Gastroesophageal sphincter (tissue), 4 donors: Measurements from ENCODE around the gene IL36B. TPM values are rescaled to one million over a fixed set of nuclear protein-coding genes. Genes with fewer than 3 reads are reported as not detected.

Experiments used
- ATAC-seq: fragments of 150-250 bp; one replicate; pipeline ENCODE4 v1.9.1; 2016; ENCODE audit warnings: mild to moderate bottlenecking, moderate library complexity
- H3K27ac ChIP-seq, 4 donors: fragments of 200-600 bp; sonication (generic) in 3 of 4; 1 replicate in 3 of 4; 2 replicates in 1 of 4; pipeline ENCODE4 v1.5.1; 2016 to 2019
- H3K27me3 ChIP-seq: fragments of 200-600 bp; sonication (generic); one replicate; pipeline ENCODE4 v1.5.1; 2019
- H3K36me3 ChIP-seq, 2 donors: fragments of 200-600 bp; sonication (generic); one replicate each; pipeline ENCODE4 v1.5.1; 2019; ENCODE audit warnings: control low read depth in 1 of 2
- H3K4me1 ChIP-seq, 3 donors: fragments of 200-600 bp; sonication (generic); 1 replicate in 2 of 3; 2 replicates in 1 of 3; pipeline ENCODE4 v1.5.1; 2016 to 2019; ENCODE audit warnings: control low read depth in 2 of 3
- H3K4me3 ChIP-seq, 2 donors: fragments of 200-600 bp; sonication (generic); one replicate each; pipeline ENCODE4 v1.5.1; 2019; ENCODE audit warnings: mild to moderate bottlenecking in 1 of 2, moderate library complexity in 1 of 2
- H3K9me3 ChIP-seq, 3 donors: fragments of 200-600 bp; sonication (generic); one replicate each; pipeline ENCODE4 v1.5.1; 2017 to 2019; ENCODE audit warnings: control low read depth in 2 of 3
- CTCF ChIP-seq, 4 experiments: fragments of 200-600 bp in 2 of 4; fragments of 450-650 bp in 2 of 4; sonication (generic) in 1 of 4; IDR thresholded peaks; one replicate each; pipeline ENCODE4 v1.5.1; 2017 to 2019; ENCODE audit warnings: antibody characterized with exemption in 4 of 4, mild to moderate bottlenecking in 2 of 4, moderate library complexity in 2 of 4
- EP300 ChIP-seq: sonication (generic); formaldehyde crosslinking; IDR thresholded peaks from one replicate; pipeline ENCODE4 v1.6.1; 2017; ENCODE audit warnings: antibody characterized with exemption, mild to moderate bottlenecking
- POLR2A ChIP-seq, 2 donors: fragments of 450-650 bp; IDR thresholded peaks; one replicate each; pipeline ENCODE4 v1.6.1; 2017; ENCODE audit warnings: antibody characterized with exemption in 2 of 2, mild to moderate bottlenecking in 2 of 2, moderate library complexity in 1 of 2
- POLR2AphosphoS5 ChIP-seq: sonication (generic); formaldehyde crosslinking; IDR thresholded peaks from one replicate; pipeline ENCODE4 v1.6.1; 2017; ENCODE audit warnings: antibody characterized with exemption
- WGBS, 2 donors: methylation state at CpG; one replicate each; pipeline ENCODE4 v1.1.5; 2018; ENCODE audit warnings: low coverage in 1 of 2; 5-methylcytosine and 5-hydroxymethylcytosine counted together
- total RNA-seq, 4 donors: library from RNA; depleted of rRNA; stranded (reverse); fragments of >200 nt; gene quantifications; one replicate each; pipeline ENCODE4 v1.1.0, GENCODE V29; 2016

Gene IL36B
- total RNA-seq, 4 donors from 2014 or later: not detected

- Histone ChIP-seq H3K9me3 (peaks cover 0 to 5% (median 0%) of the 10 kb centered on the region in 3 donors), H3K4me1 (no peaks in the 10 kb centered on the region), H3K27ac (no peak overlapping the region), H3K27me3 (peaks cover 51% of the 10 kb centered on the region), H3K4me3 (no peak overlapping the region), H3K36me3 (no peaks in the 10 kb centered on the region)
- no peak for ATAC-seq
- WGBS, 2 donors: 64 to 71% methylated on average over 1 to 2 of the region's 2 CpGs
- TF ChIP-seq CTCF (IDR thresholded peaks at IDR 0.05) (no peak), EP300 (no peak), POLR2A (IDR thresholded peaks at IDR 0.05) (no peak), POLR2AphosphoS5 (no peak)
These were observed 32.9 kb upstream of the IL36B start for GRCh38 chr2:113085542-113085941.

GRCh38 chr2:113084249-113085000 lies 31.8 kb upstream of the IL36B start:
- Histone ChIP-seq H3K4me1 (no peaks in the 10 kb centered on the region), H3K36me3 (no peaks in the 10 kb centered on the region), H3K4me3 (no peak overlapping the region), H3K27ac (no peak overlapping the region), H3K27me3 (peaks cover 41% of the 10 kb centered on the region), H3K9me3 (peaks cover 0 to 5% (median 0%) of the 10 kb centered on the region in 3 donors)
- no peak for TF ChIP-seq EP300
- WGBS, 2 donors: 63 to 70% methylated on average over 5 of the region's 5 CpGs
- ATAC-seq: no peak

- no peak for ATAC-seq
- no peak for TF ChIP-seq EP300
- no peak for TF ChIP-seq POLR2AphosphoS5
- TF ChIP-seq POLR2A (IDR thresholded peaks at IDR 0.05): no peak
- Histone ChIP-seq H3K4me3 (no peak overlapping the region), H3K4me1 (no peaks in the 10 kb centered on the region), H3K27ac (no peak overlapping the region), H3K9me3 (peaks cover 0 to 5% (median 0%) of the 10 kb centered on the region in 3 donors), H3K36me3 (no peaks in the 10 kb centered on the region), H3K27me3 (peaks cover 34% of the 10 kb centered on the region)
- WGBS, 2 donors: 50 to 58% methylated on average over 6 to 8 of the region's 8 CpGs
These were observed 30.6 kb upstream of the IL36B start for GRCh38 chr2:113083296-113083695.

GRCh38 chr2:113081488-113082210 lies 29.0 kb upstream of the IL36B start:
- peaks cover 25% of the 10 kb centered on the region for H3K27me3 ChIP-seq
- no peak overlapping the region for H3K27ac ChIP-seq
- no peaks in the 10 kb centered on the region for H3K4me1 ChIP-seq
- H3K9me3 ChIP-seq: no peaks in the 10 kb centered on the region
- ATAC-seq: no peak
- no peak for TF ChIP-seq POLR2AphosphoS5
- no peak for TF ChIP-seq POLR2A (IDR thresholded peaks at IDR 0.05)
- TF ChIP-seq CTCF (IDR thresholded peaks at IDR 0.05): no peak
- no peak for TF ChIP-seq EP300
- H3K4me3 ChIP-seq: no peak overlapping the region
- no peaks in the 10 kb centered on the region for H3K36me3 ChIP-seq
- 45% methylated on average over 2 of the region's 2 CpGs; no CpG with 5 or more reads in 1 of the 2 donors for WGBS, 2 donors

- no peak overlapping the region for H3K27ac ChIP-seq
- H3K27me3 ChIP-seq: peaks cover 25% of the 10 kb centered on the region
- no peak for ATAC-seq
- no peak overlapping the region for H3K4me3 ChIP-seq
- peak in 1 of 4 experiments; percentile 43 for TF ChIP-seq CTCF (IDR thresholded peaks at IDR 0.05)
- TF ChIP-seq POLR2AphosphoS5: no peak
- no peaks in the 10 kb centered on the region for H3K4me1 ChIP-seq
- no peaks in the 10 kb centered on the region for H3K36me3 ChIP-seq
- 18 to 30% methylated on average over 2 to 9 of the region's 9 CpGs for WGBS, 2 donors
- no peaks in the 10 kb centered on the region for H3K9me3 ChIP-seq
These were observed 27.5 kb upstream of the IL36B start for GRCh38 chr2:113080134-113080533.
